Tibial artery (tissue), 4 donors: Measurements from ENCODE around the gene PLK1.
"Not testable (repeated sequence)": the region's sequence is repeated elsewhere in the genome, so short reads cannot be mapped to it uniquely, and the experiment has no call there.

Experiments used
- DNase-seq, 2 donors: peaks; one replicate each; pipeline ENCODE4 v3.0.0-alpha.2; 2019
- H3K27ac ChIP-seq, 2 donors: fragments of 200-600 bp; sonication (generic) in 1 of 2; 1 replicate in 1 of 2; 2 replicates in 1 of 2; pipeline ENCODE4 v1.5.1; 2018 to 2019; ENCODE audit warnings: mild to moderate bottlenecking in 1 of 2
- H3K27me3 ChIP-seq, 2 donors: fragments of 200-600 bp; sonication (generic) in 1 of 2; one replicate each; pipeline versions ENCODE4 v1.5.1 to v1.6.0; 2016 to 2019
- H3K36me3 ChIP-seq, 3 donors: fragments of 200-600 bp; sonication (generic) in 2 of 3; one replicate each; pipeline ENCODE4 v1.5.1; 2016 to 2019; ENCODE audit warnings: mild to moderate bottlenecking in 2 of 3
- H3K4me1 ChIP-seq, 4 donors: fragments of 200-600 bp; sonication (generic) in 2 of 4; 1 replicate in 3 of 4; 2 replicates in 1 of 4; pipeline ENCODE4 v1.5.1; 2016 to 2019
- H3K4me3 ChIP-seq, 2 donors: fragments of 200-600 bp; sonication (generic) in 1 of 2; 1 replicate in 1 of 2; 2 replicates in 1 of 2; pipeline ENCODE4 v1.5.1; 2018 to 2019; ENCODE audit warnings: mild to moderate bottlenecking in 2 of 2
- H3K9me3 ChIP-seq, 3 donors: fragments of 200-600 bp; sonication (generic) in 1 of 3; one replicate each; pipeline ENCODE4 v1.5.1; 2016 to 2019
- CTCF ChIP-seq, 2 experiments: fragments of 200-600 bp in 1 of 2; fragments of 450-650 bp in 1 of 2; IDR thresholded peaks; one replicate each; pipeline ENCODE4 v1.5.1; 2017 to 2019; ENCODE audit warnings: antibody characterized with exemption in 2 of 2, mild to moderate bottlenecking in 1 of 2, moderate library complexity in 1 of 2
- intact Hi-C: fragments of 100-400 bp; cut with DNase I; formaldehyde crosslinking; loops from one replicate; pipeline ENCODE4 v1.15.0; 2023; ENCODE audit warnings: low total_unique reads

Gene PLK1

GRCh38 chr16:23678430-23679273 lies at the start of gene PLK1:
PLK1 (plus strand) TSS chr16:23678889; CDS start chr16:23678933, 44 bp downstream.
- Histone ChIP-seq H3K4me3 (peak within 1 kb of the TSS; percentile 52 to 53), H3K9me3 (no peaks in the 10 kb centered on the region), H3K4me1 (peaks cover 0 to 17% (median 13%) of the 10 kb centered on the region in 4 donors), H3K27ac (peak within 1 kb of the TSS; percentile 33 to 60), H3K27me3 (no peaks in the 10 kb centered on the region), H3K36me3 (peaks cover 0 to 47% (median 25%) of the 10 kb centered on the region in 3 donors)
- intact Hi-C loops, result loop anchor here (10.0 kb wide), 1 partner anchor 356 kb away; no protein-coding TSS in a partner anchor
- peak; percentile 16 to 17 for TF ChIP-seq CTCF (IDR thresholded peaks at IDR 0.05)
- DNase-seq, result peak; percentile 65 to 82

- Histone ChIP-seq H3K4me1 (no peaks in the 10 kb centered on the region), H3K9me3 (no peaks in the 10 kb centered on the region), H3K27ac (no peak overlapping the region), H3K4me3 (no peak overlapping the region), H3K36me3 (peaks cover 33 to 73% (median 65%) of the 10 kb centered on the region in 3 donors), H3K27me3 (no peaks in the 10 kb centered on the region)
- TF ChIP-seq CTCF (IDR thresholded peaks at IDR 0.05), result no peak
- intact Hi-C loops, result no loop called here
- no peak for DNase-seq
These were observed 49.2 kb upstream of the PLK1 start for GRCh38 chr16:23629516-23629915.

GRCh38 chr16:23631874-23632273 lies 46.8 kb upstream of the PLK1 start:
- DNase-seq, H3K4me3 ChIP-seq, H3K9me3 ChIP-seq, H3K27me3 ChIP-seq, H3K27ac ChIP-seq, intact Hi-C loops, H3K4me1 ChIP-seq: not testable (repeated sequence)
- peaks cover 21 to 70% (median 59%) of the 10 kb centered on the region in 3 donors for H3K36me3 ChIP-seq

- H3K9me3 ChIP-seq, result no peaks in the 10 kb centered on the region
- H3K4me1 ChIP-seq, result peaks cover 0 to under 1% (median 0%) of the 10 kb centered on the region in 4 donors
- TF ChIP-seq CTCF (IDR thresholded peaks at IDR 0.05), result no peak
- DNase-seq, result no peak
- no peaks in the 10 kb centered on the region for H3K27me3 ChIP-seq
- H3K36me3 ChIP-seq, result peaks cover 27 to 58% (median 47%) of the 10 kb centered on the region in 3 donors
- intact Hi-C loops, result no loop called here
- H3K4me3 ChIP-seq, result no peak overlapping the region
- H3K27ac ChIP-seq, result no peak overlapping the region
These were observed 44.1 kb upstream of the PLK1 start for GRCh38 chr16:23634461-23635036.

- DNase-seq, result no peak
- Histone ChIP-seq H3K36me3 (peaks cover 20 to 51% (median 39%) of the 10 kb centered on the region in 3 donors), H3K9me3 (no peaks in the 10 kb centered on the region), H3K27me3 (no peaks in the 10 kb centered on the region), H3K27ac (no peak overlapping the region), H3K4me3 (no peak overlapping the region), H3K4me1 (peaks cover 0 to 12% (median 9%) of the 10 kb centered on the region in 4 donors)
- no peak for TF ChIP-seq CTCF (IDR thresholded peaks at IDR 0.05)
- intact Hi-C loops, result no loop called here
These were observed 42.7 kb upstream of the PLK1 start for GRCh38 chr16:23635958-23636357.

GRCh38 chr16:23640615-23640930 lies 38.1 kb upstream of the PLK1 start:
- Histone ChIP-seq H3K9me3 (no peaks in the 10 kb centered on the region), H3K4me1 (peaks cover 0 to 29% (median 19%) of the 10 kb centered on the region in 4 donors), H3K27ac (peak overlapping the region; percentile 76 to 90), H3K36me3 (peaks cover 24 to 41% (median 26%) of the 10 kb centered on the region in 3 donors), H3K27me3 (no peaks in the 10 kb centered on the region), H3K4me3 (peak overlapping the region; percentile 64 to 87)
- intact Hi-C loops, result loop anchor here (5.0 kb wide), 1 partner anchor 43 kb away; the partner anchor contains the start of gene NDUFAB1
- DNase-seq, result no peak
- TF ChIP-seq CTCF (IDR thresholded peaks at IDR 0.05), result no peak
